Epithelial cell of esophagus (primary cell): ENCODE results near the gene TTLL6.

Experiments used
- DNase-seq: peaks from one replicate; pipeline ENCODE4 v3.0.0; 2010; ENCODE audit warnings: low read depth
- H3K4me3 ChIP-seq: 2 replicates; pipeline ENCODE4 v1.5.1; 2011; ENCODE audit warnings: mild to moderate bottlenecking, low read length, control low read depth
- TF ChIP-seq, protein P1 (sequence below): IDR thresholded peaks from 2 replicates; pipeline ENCODE4 v1.5.1; 2011; ENCODE audit warnings: low read depth, mild to moderate bottlenecking, low read length, control low read depth, inconsistent platforms; ENCODE audit not compliant: insufficient read depth; ENCODE audit errors: missing control alignments

TTLL6 gene

DNA sequence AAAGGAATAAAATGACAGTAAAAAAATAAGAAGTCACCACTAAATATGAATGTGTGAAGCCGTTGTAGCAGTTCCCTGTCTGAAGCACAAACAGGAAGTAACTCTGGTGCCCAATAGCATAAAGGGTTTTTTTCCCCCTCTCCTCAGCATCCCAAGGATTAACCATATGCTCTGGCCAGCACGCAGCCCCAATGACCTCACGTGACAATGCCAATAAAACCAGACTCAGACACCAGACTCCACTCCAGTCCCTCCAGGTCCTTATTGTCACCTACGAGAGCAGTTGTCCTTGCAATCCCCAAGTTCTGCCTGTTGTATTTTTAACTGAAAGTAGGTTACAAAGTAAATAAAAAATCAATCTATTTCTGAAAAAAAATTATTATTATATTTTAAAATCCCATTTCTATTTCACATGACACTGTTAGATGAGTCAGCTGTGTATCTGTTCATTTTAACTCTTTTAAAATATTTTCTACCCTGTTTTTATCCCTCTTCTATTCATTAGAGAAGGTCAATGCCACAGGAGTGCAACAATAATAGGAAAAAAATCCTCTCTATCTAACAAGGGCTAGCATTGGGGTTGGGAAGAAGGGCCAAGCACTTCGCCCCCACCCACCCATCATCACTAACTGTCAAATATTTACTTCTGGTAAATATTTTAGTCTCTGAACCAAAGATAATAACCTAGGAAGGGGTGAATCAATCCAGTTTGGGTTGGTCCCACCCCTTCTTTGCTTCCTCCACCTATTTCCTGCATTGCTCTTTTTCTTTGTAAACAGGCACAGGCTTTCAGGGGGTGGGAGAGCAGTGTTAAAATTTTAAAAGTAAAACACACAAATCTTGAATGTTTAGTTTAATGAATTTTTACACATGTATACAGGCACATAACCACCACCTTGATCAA, 101.3 kb downstream of the TTLL6 start:
- no peak for DNase-seq
- TF ChIP-seq, protein P1, sequence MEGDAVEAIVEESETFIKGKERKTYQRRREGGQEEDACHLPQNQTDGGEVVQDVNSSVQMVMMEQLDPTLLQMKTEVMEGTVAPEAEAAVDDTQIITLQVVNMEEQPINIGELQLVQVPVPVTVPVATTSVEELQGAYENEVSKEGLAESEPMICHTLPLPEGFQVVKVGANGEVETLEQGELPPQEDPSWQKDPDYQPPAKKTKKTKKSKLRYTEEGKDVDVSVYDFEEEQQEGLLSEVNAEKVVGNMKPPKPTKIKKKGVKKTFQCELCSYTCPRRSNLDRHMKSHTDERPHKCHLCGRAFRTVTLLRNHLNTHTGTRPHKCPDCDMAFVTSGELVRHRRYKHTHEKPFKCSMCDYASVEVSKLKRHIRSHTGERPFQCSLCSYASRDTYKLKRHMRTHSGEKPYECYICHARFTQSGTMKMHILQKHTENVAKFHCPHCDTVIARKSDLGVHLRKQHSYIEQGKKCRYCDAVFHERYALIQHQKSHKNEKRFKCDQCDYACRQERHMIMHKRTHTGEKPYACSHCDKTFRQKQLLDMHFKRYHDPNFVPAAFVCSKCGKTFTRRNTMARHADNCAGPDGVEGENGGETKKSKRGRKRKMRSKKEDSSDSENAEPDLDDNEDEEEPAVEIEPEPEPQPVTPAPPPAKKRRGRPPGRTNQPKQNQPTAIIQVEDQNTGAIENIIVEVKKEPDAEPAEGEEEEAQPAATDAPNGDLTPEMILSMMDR, result no peak
- no peak overlapping the region for H3K4me3 ChIP-seq
